DND-41 (cell line): Measurements from ENCODE around the gene ITGA11.

Experiments used
- ATAC-seq: fragments of 200-7000 bp; cut with Tn5 transposase; 3 replicates; pipeline ENCODE4 v1.9.1; 2021; ENCODE audit warnings: low read depth; ENCODE audit not compliant: insufficient read depth
- DNase-seq: peaks from one replicate; pipeline ENCODE4 v3.0.0-alpha.2; 2020
- H2AFZ ChIP-seq: 2 replicates; pipeline ENCODE4 v1.6.0; 2012; ENCODE audit warnings: low read depth, low read length
- H3K27ac ChIP-seq: 2 replicates; pipeline ENCODE4 v1.5.1; 2012; ENCODE audit warnings: low read length, inconsistent platforms
- H3K27me3 ChIP-seq: fragments of 200-600 bp; sonication (generic); 2 replicates; pipeline ENCODE4 v1.6.0; 2012; ENCODE audit warnings: low read length, mild to moderate bottlenecking, inconsistent platforms; ENCODE audit not compliant: insufficient read depth, poor library complexity
- H3K36me3 ChIP-seq: 2 replicates; pipeline ENCODE4 v1.5.1; 2012; ENCODE audit warnings: low read length, inconsistent platforms; ENCODE audit not compliant: insufficient read depth
- H3K4me1 ChIP-seq: 2 replicates; pipeline ENCODE4 v1.5.1; 2012; ENCODE audit warnings: mild to moderate bottlenecking, low read length; ENCODE audit not compliant: insufficient read depth
- H3K4me2 ChIP-seq: 2 replicates; pipeline ENCODE4 v1.6.0; 2012; ENCODE audit warnings: mild to moderate bottlenecking, moderate library complexity, low read length, inconsistent platforms; ENCODE audit not compliant: insufficient read depth
- H3K4me3 ChIP-seq, 2 experiments: fragments of 200-600 bp in 1 of 2; shearing (Covaris generic) in 1 of 2; 2 replicates each; pipeline ENCODE4 v1.5.1; 2012 to 2016; ENCODE audit warnings: inconsistent platforms in 2 of 2, low read length in 2 of 2, mild to moderate bottlenecking in 2 of 2, low read depth in 1 of 2, moderate library complexity in 1 of 2
- H3K79me2 ChIP-seq: 2 replicates; pipeline ENCODE4 v1.6.0; 2012; ENCODE audit warnings: low read length, inconsistent platforms; ENCODE audit not compliant: insufficient read depth
- H3K9ac ChIP-seq: 2 replicates; pipeline ENCODE4 v1.6.0; 2012; ENCODE audit warnings: low read depth, mild to moderate bottlenecking, inconsistent platforms, low read length, moderate library complexity
- H3K9me3 ChIP-seq: 2 replicates; pipeline ENCODE4 v1.5.1; 2012; ENCODE audit warnings: low read length, moderate library complexity, mild to moderate bottlenecking, inconsistent platforms; ENCODE audit not compliant: insufficient read depth, severe bottlenecking
- H4K20me1 ChIP-seq: 2 replicates; pipeline ENCODE4 v1.6.0; 2012; ENCODE audit warnings: low read length; ENCODE audit not compliant: insufficient read depth
- CTCF ChIP-seq: IDR thresholded peaks from 2 replicates; pipeline ENCODE4 v1.5.1; 2012; ENCODE audit warnings: borderline replicate concordance, low read length, moderate library complexity, mild to moderate bottlenecking; ENCODE audit not compliant: poor library complexity, severe bottlenecking; ENCODE audit errors: extremely low read depth
- EZH2 ChIP-seq: IDR thresholded peaks from 3 replicates; pipeline ENCODE4 v1.6.1; 2012; ENCODE audit warnings: borderline replicate concordance, low read depth, mild to moderate bottlenecking, moderate library complexity, low read length, inconsistent platforms; ENCODE audit not compliant: severe bottlenecking

Gene ITGA11

GRCh38 chr15:68321229-68321628 is 110.7 kb downstream of the ITGA11 start:
- H3K27me3 ChIP-seq: no peaks in the 10 kb centered on the region

GRCh38 chr15:68319997-68320396 is 112.0 kb downstream of the ITGA11 start:
- Histone ChIP-seq H3K27ac (no peak overlapping the region), H4K20me1 (no peaks in the 10 kb centered on the region), H3K36me3 (no peaks in the 10 kb centered on the region), H3K27me3 (no peaks in the 10 kb centered on the region), H3K9me3 (no peaks in the 10 kb centered on the region), H3K9ac (no peak overlapping the region), H3K4me1 (no peaks in the 10 kb centered on the region), H2AFZ (no peak overlapping the region), H3K79me2 (no peaks in the 10 kb centered on the region), H3K4me2 (no peak overlapping the region), H3K4me3 (no peak overlapping the region)
- no peak for ATAC-seq
- DNase-seq: no peak
- TF ChIP-seq EZH2: no peak
- TF ChIP-seq CTCF: no peak

More at GRCh38 chr15:68321229-68321628, 110.7 kb downstream of the ITGA11 start:
- Histone ChIP-seq H3K36me3 (no peaks in the 10 kb centered on the region), H3K9me3 (no peaks in the 10 kb centered on the region), H3K4me2 (no peak overlapping the region), H2AFZ (no peak overlapping the region), H3K27ac (no peak overlapping the region), H3K4me1 (no peaks in the 10 kb centered on the region), H3K9ac (no peak overlapping the region), H3K79me2 (no peaks in the 10 kb centered on the region), H4K20me1 (no peaks in the 10 kb centered on the region), H3K4me3 (no peak overlapping the region)
- TF ChIP-seq EZH2 (no peak), CTCF (no peak)
- no peak for ATAC-seq
- DNase-seq: no peak

DNA sequence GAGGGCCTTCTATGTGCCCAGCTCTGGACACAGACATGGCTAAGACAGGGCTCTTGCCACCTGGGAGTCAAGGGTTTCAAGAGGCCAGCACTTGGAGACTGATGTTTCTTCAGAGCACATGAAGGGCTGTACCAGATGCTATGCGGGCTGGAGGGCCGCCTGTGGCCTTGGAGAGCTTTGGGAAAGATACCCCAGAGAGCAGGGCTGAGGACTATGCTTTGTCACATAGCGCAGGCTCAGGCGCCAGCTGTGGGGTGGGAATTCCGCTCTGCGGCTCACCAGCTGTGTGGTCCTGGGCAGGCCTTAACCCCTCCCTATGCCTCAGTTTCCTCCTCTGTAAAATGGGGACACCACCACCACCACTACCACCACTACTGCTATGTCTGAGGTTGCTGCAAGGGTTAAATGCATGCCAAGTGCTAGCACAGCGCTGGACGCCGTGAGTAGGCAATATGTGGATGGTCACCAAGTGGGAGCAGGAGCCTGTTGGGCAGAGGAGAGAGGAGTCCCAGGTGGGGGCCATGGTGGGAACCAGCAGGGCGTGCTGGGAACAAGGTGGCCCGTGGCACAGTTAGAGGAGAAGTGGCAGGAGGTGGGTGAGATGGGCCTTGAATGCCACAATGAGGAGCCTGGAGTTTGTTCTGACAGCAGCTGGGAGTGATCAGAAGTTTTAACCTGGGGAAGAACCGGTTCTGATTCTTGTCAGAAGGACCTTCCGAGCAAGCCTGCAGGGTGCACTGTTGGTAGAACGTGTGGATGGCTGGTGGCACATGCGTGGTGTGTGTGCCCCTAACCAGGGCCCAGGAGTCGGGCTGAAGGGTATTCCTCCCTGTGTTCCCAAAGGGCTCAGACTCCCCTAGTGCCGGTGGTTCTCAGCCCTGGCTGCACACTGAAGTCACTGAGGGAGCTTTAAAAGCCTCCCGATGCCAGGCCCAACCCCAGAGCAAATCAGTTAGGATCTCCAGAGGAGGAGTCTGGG is 112.7 kb downstream of the ITGA11 start:
- DNase-seq: no peak
- Histone ChIP-seq H3K9me3 (no peaks in the 10 kb centered on the region), H2AFZ (no peak overlapping the region), H3K36me3 (no peaks in the 10 kb centered on the region), H3K79me2 (no peaks in the 10 kb centered on the region), H4K20me1 (no peaks in the 10 kb centered on the region), H3K4me2 (no peak overlapping the region), H3K9ac (no peak overlapping the region), H3K4me3 (no peak overlapping the region), H3K4me1 (no peaks in the 10 kb centered on the region), H3K27ac (no peak overlapping the region), H3K27me3 (no peaks in the 10 kb centered on the region)
- no peak for ATAC-seq
- TF ChIP-seq CTCF (no peak), EZH2 (no peak)
